ENCODE results near the gene SLCO3A1. TPM values are rescaled to one million over a fixed set of nuclear protein-coding genes. Genes with fewer than 3 reads are reported as not detected.

Gene SLCO3A1
- total RNA-seq, 1 experiment from 2014 or later, result 10.1 TPM

DNA sequence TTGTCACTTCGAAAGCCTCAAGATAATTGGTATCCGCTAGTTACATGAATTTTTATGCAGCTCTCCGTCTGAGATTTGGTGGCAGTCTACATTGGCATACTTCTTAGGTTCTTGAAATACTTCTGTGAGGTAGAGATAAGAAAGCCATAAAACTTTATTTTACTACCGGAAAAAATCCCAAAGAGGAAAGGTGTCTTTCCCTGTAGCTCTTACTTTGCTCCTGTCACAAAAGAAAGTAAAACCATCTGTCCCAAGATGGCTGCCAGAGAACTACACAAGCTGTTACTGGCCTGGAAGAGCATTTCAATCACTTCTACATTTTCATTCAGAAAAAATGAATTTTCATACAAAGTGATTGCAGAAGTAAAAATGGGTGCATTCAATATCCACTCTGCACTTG lies 325.4 kb downstream of the SLCO3A1 start:
- Mint-ChIP-seq H3K9me3 (ENCODE audit: unreplicated experiment) (no peaks in the 10 kb centered on the region), H3K36me3 (ENCODE audit: insufficient read depth, unreplicated experiment) (no peaks in the 10 kb centered on the region), H3K4me3 (ENCODE audit: unreplicated experiment) (no peak overlapping the region), H3K27ac (ENCODE audit: low read depth, unreplicated experiment) (no peak overlapping the region), H3K4me1 (ENCODE audit: insufficient read depth, unreplicated experiment) (no peaks in the 10 kb centered on the region), H3K27me3 (ENCODE audit: insufficient read depth, unreplicated experiment) (peaks cover 25% of the 10 kb centered on the region)
- TF ChIP-seq, protein P1, sequence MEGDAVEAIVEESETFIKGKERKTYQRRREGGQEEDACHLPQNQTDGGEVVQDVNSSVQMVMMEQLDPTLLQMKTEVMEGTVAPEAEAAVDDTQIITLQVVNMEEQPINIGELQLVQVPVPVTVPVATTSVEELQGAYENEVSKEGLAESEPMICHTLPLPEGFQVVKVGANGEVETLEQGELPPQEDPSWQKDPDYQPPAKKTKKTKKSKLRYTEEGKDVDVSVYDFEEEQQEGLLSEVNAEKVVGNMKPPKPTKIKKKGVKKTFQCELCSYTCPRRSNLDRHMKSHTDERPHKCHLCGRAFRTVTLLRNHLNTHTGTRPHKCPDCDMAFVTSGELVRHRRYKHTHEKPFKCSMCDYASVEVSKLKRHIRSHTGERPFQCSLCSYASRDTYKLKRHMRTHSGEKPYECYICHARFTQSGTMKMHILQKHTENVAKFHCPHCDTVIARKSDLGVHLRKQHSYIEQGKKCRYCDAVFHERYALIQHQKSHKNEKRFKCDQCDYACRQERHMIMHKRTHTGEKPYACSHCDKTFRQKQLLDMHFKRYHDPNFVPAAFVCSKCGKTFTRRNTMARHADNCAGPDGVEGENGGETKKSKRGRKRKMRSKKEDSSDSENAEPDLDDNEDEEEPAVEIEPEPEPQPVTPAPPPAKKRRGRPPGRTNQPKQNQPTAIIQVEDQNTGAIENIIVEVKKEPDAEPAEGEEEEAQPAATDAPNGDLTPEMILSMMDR (IDR thresholded peaks at IDR 0.05; ENCODE audit: unreplicated experiment), result no peak
- CTCF ChIA-PET, result no interaction called here
- no peak for DNase-seq (ENCODE audit: unreplicated experiment)
- POLR2A ChIA-PET, result interaction anchor here (0.9 kb wide), 1 partner anchor 34 kb away, joined by 3 read pairs; no protein-coding TSS in a partner anchor
- BruUV-seq (replicated peaks), result no TSS peak
- intact Hi-C loops (cut with micrococcal nuclease), result no loop called here

DNA sequence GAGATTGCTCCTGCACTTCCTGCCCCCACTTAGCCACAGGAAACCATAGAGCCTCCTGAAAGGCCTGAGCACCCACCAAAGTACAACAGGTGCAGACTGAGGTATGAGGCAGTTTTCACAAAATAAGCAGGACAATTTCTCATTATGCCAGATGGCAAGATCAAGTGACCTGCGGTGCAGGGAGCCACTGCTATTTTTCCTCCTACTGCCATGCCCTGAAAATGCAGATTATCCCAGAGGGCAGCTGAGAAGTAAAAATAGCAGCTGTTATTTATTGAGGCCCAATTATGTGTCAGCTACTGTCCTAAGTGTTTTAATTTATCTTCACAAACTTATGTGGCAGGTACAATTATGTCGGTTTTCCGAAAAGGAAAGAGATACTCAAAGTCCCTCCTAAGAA lies 330.6 kb downstream of the SLCO3A1 start:
- POLR2A ChIA-PET, result no interaction called here
- intact Hi-C loops (cut with micrococcal nuclease), result no loop called here

DNA sequence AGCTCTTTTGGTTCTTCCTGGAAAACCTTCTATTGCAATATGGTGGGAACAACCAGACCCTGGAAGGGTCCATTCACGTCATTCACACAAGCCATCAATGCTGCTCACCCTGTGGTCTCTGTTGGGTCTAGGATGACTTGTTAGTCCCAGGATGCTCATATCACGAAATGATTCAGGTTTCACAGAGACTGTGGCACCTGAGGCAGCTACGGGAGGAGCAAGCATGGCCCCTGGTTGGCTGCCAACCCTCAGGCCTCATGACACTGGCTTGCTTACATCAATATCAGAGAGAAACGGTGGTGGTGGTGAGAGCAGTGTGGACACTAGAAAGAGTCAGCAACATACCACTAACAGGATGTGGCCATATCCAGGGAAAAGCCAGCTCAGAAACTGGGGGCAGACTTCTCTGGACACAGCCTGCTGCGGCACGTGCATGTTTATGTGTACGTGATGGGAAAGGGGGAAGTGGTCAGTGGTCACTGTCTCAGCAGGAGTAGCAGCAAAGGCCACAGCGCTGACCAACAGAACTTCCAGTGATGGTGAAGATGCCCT lies 331.2 kb downstream of the SLCO3A1 start:
- Mint-ChIP-seq H3K9me3 (ENCODE audit: unreplicated experiment) (no peaks in the 10 kb centered on the region), H3K4me1 (ENCODE audit: insufficient read depth, unreplicated experiment) (no peaks in the 10 kb centered on the region), H3K27ac (ENCODE audit: low read depth, unreplicated experiment) (no peak overlapping the region), H3K4me3 (ENCODE audit: unreplicated experiment) (no peak overlapping the region), H3K27me3 (ENCODE audit: insufficient read depth, unreplicated experiment) (peaks cover 10% of the 10 kb centered on the region), H3K36me3 (ENCODE audit: insufficient read depth, unreplicated experiment) (no peaks in the 10 kb centered on the region)
- BruUV-seq (replicated peaks), result no TSS peak
- CTCF ChIA-PET, result interaction anchor here (0.7 to 0.8 kb wide), 2 partner anchors 10 to 1956 kb away, joined by 3 read pairs; no protein-coding TSS in a partner anchor
- POLR2A ChIA-PET, result no interaction called here
- TF ChIP-seq, protein P1 (IDR thresholded peaks at IDR 0.05; ENCODE audit: unreplicated experiment), result no peak
- DNase-seq (ENCODE audit: unreplicated experiment), result no peak
- intact Hi-C loops (cut with micrococcal nuclease), result no loop called here

More for the DNA sequence above, 330.6 kb downstream of the SLCO3A1 start:
- no peak overlapping the region for H3K4me3 Mint-ChIP-seq (ENCODE audit: unreplicated experiment)
- H3K9me3 Mint-ChIP-seq (ENCODE audit: unreplicated experiment), result no peaks in the 10 kb centered on the region
- DNase-seq (ENCODE audit: unreplicated experiment), result no peak
- CTCF ChIA-PET, result interaction anchor here (0.8 to 1.1 kb wide), 2 partner anchors 8 to 10 kb away, joined by 3 read pairs; no protein-coding TSS in a partner anchor
- peaks cover 10% of the 10 kb centered on the region for H3K27me3 Mint-ChIP-seq (ENCODE audit: insufficient read depth, unreplicated experiment)
- no peak overlapping the region for H3K27ac Mint-ChIP-seq (ENCODE audit: low read depth, unreplicated experiment)
- H3K4me1 Mint-ChIP-seq (ENCODE audit: insufficient read depth, unreplicated experiment), result no peaks in the 10 kb centered on the region
- no TSS peak for BruUV-seq (replicated peaks)
- H3K36me3 Mint-ChIP-seq (ENCODE audit: insufficient read depth, unreplicated experiment), result no peaks in the 10 kb centered on the region
- TF ChIP-seq, protein P1 (IDR thresholded peaks at IDR 0.05; ENCODE audit: unreplicated experiment), result no peak

DNA sequence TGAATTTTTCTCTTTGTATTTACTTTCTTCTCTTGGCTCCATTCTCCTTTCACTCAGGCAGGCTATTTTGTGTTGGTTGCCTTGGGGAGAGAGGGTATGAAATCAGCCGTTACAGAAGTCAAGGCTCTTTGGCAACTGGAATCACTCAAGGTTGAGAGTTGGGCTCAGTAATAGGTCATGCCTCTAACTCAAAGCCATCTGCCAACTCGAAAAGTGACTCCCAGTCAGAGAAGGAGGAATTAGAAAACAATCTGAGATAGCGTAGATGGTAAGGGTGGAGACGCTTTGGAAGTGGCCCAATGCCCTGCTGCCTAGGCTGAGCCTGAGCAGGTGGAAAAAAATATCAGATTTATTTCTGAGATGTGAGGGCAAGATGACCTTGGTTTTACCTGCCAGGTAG lies 334.5 kb downstream of the SLCO3A1 start:
- no peak overlapping the region for H3K27ac Mint-ChIP-seq (ENCODE audit: low read depth, unreplicated experiment)
- intact Hi-C loops (cut with micrococcal nuclease), result no loop called here
- H3K4me1 Mint-ChIP-seq (ENCODE audit: insufficient read depth, unreplicated experiment), result no peaks in the 10 kb centered on the region
- H3K27me3 Mint-ChIP-seq (ENCODE audit: insufficient read depth, unreplicated experiment), result no peaks in the 10 kb centered on the region
- no peak overlapping the region for H3K4me3 Mint-ChIP-seq (ENCODE audit: unreplicated experiment)
- ChIA-PET CTCF (interaction anchor here (1.3 kb wide), 1 partner anchor 33 kb away, joined by 3 read pairs; no protein-coding TSS in a partner anchor), POLR2A (no interaction called here)
- no peak for DNase-seq (ENCODE audit: unreplicated experiment)
- no TSS peak for BruUV-seq (replicated peaks)
- TF ChIP-seq, protein P1 (IDR thresholded peaks at IDR 0.05; ENCODE audit: unreplicated experiment), result no peak
- H3K9me3 Mint-ChIP-seq (ENCODE audit: unreplicated experiment), result no peaks in the 10 kb centered on the region
- no peaks in the 10 kb centered on the region for H3K36me3 Mint-ChIP-seq (ENCODE audit: insufficient read depth, unreplicated experiment)
